ENCODE data around the gene GALNT3.

The GALNT3 gene

GRCh38 chr2:165793779-165794535 is at the start of gene GALNT3:
Gene GALNT3 (minus strand): TSS chr2:165794247. CDS start chr2:165770700, 23,547 bp downstream.
- DNase-seq (ENCODE audit: extremely low read depth, low read depth): no peak
- H3K4me3 ChIP-seq (replicated peaks; ENCODE audit: low read depth, low read length): peak within 1 kb of the TSS; percentile 49
- TF ChIP-seq, protein P1, sequence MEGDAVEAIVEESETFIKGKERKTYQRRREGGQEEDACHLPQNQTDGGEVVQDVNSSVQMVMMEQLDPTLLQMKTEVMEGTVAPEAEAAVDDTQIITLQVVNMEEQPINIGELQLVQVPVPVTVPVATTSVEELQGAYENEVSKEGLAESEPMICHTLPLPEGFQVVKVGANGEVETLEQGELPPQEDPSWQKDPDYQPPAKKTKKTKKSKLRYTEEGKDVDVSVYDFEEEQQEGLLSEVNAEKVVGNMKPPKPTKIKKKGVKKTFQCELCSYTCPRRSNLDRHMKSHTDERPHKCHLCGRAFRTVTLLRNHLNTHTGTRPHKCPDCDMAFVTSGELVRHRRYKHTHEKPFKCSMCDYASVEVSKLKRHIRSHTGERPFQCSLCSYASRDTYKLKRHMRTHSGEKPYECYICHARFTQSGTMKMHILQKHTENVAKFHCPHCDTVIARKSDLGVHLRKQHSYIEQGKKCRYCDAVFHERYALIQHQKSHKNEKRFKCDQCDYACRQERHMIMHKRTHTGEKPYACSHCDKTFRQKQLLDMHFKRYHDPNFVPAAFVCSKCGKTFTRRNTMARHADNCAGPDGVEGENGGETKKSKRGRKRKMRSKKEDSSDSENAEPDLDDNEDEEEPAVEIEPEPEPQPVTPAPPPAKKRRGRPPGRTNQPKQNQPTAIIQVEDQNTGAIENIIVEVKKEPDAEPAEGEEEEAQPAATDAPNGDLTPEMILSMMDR (IDR thresholded peaks at IDR 0.05; ENCODE audit: low read depth, low read length, missing control alignments): no peak

DNA sequence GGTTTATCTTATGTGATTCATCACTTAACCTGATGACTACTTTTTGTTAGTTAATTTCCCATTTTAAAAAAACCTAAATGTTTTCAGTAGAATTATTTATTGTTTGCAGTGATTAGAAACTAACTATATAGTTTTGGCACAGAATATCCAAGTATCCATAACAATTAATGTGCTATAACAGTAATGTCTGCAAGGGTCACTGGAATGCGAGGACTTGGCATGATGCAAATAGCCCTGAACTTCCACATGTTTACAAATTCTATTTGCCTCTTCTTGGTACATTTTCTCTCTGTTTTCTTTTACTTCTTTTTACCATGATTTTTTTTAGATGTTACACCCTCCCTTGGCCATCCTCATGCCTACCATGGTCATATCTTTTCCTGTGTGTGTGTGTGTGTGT is 49.3 kb upstream of the GALNT3 start:
- TF ChIP-seq, protein P1 (IDR thresholded peaks at IDR 0.05; ENCODE audit: low read depth, low read length, missing control alignments): no peak
- H3K4me3 ChIP-seq (replicated peaks; ENCODE audit: low read depth, low read length): no peak overlapping the region
- DNase-seq (ENCODE audit: extremely low read depth, low read depth): no peak

DNA sequence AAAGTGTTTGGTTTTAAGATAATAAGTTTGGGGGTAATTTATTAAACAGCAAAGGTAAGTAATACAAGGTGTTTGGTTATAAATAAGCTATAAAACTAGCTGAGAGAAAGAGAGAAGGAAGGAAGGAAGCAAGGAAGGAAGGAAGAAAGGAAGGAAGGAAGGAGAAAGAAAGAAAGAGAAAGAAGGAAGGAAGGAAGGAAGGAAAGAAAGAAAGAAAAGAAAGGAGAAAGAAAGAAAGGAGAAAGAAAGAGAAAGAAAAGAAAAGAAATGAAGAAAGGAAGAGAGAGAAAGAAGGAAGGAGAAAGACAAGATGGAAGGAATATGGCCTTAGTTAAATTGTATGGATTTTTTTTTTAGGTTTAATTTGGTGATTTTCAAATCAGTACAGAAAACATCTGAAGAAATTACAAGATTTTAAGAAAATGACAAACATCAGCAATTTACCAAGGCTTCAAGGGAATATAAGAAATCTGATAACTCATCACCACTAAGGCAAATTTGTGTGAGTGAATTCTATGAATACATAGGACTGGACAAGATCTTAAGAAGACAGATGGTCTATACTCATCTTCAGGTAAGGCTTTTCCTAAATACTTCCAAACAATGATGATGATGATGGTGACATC is 46.4 kb upstream of the GALNT3 start:
- TF ChIP-seq, protein P1 (IDR thresholded peaks at IDR 0.05; ENCODE audit: low read depth, low read length, missing control alignments): no peak
- DNase-seq (ENCODE audit: extremely low read depth, low read depth): no peak
- H3K4me3 ChIP-seq (replicated peaks; ENCODE audit: low read depth, low read length): no peak overlapping the region

DNA sequence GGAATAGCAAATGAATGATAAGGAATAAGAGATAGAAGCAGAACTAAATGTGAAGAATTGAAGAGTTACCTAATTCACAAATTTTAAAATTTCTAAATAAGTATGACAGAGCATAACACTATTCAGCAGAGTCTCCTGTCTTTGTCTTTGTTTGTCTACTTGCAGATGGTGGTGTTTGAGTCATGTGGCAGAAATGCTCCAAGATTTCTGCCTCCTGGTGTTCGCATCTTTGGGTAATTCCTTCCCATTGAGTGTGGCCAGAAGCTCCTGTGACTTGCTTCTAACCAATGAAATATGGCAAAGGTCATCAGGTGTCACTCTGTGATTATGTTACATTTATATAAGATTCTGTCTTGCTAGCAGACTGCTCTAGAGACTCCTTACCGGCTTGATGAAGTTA is 45.6 kb upstream of the GALNT3 start:
- TF ChIP-seq, protein P1 (IDR thresholded peaks at IDR 0.05; ENCODE audit: low read depth, low read length, missing control alignments): no peak
- no peak overlapping the region for H3K4me3 ChIP-seq (replicated peaks; ENCODE audit: low read depth, low read length)
- no peak for DNase-seq (ENCODE audit: extremely low read depth, low read depth)

DNA sequence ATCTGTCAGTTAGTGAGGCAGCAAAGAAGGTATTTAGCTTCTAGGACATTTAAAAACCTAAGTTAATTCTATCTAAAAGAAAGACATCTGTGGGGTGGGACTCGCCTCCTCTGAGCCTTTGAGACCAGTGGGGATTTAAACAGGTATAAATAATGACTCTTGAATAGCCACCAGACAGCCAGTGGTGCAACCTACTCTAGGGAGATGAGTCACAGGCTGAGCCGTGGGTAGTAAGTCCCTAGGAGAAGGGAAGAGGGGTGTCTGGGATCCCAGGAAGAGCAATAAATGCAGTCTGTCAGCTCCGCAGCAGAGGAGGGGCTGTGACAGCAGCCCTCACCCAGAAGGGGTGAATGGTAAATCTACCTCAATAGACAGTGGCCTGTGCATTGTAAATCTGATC is 43.1 kb upstream of the GALNT3 start:
- no peak for DNase-seq (ENCODE audit: extremely low read depth, low read depth)
- TF ChIP-seq, protein P1 (IDR thresholded peaks at IDR 0.05; ENCODE audit: low read depth, low read length, missing control alignments): no peak

DNA sequence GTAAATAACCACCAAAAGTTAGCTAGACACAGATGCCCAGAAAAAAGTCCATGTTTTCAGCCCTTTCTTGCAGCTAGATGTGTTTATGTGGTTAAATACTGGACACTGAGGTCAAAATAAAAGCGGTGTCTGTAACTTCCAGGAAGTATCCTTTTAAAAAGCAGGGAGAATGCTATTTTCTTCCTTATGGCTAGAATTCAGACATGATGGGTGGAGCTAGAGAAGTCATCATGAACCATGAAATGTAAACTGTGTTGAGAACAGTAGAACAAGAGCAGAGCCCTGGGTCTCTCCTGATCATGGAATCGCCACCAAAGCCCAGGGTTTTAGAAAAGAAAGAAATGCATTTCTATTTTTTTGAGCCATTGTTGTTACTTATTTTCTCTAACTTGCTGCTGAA is 41.3 kb upstream of the GALNT3 start:
- no peak overlapping the region for H3K4me3 ChIP-seq (replicated peaks; ENCODE audit: low read depth, low read length)
- DNase-seq (ENCODE audit: extremely low read depth, low read depth): no peak
- TF ChIP-seq, protein P1 (IDR thresholded peaks at IDR 0.05; ENCODE audit: low read depth, low read length, missing control alignments): no peak

More for the DNA sequence above, 43.1 kb upstream of the GALNT3 start:
- no peak overlapping the region for H3K4me3 ChIP-seq (replicated peaks; ENCODE audit: low read depth, low read length)
